Hematopoietic multipotent progenitor cell treated with erythropoietin and hydrocortisone succinate and interleukin-3 and kit ligand, for 15 days (in vitro differentiated cells): ENCODE data around the gene PDE11A.

Experiments used
- DNase-seq: peaks from one replicate; pipeline ENCODE4 v3.0.0-alpha.2; 2015; ENCODE audit warnings: low spot score

Gene PDE11A

DNA sequence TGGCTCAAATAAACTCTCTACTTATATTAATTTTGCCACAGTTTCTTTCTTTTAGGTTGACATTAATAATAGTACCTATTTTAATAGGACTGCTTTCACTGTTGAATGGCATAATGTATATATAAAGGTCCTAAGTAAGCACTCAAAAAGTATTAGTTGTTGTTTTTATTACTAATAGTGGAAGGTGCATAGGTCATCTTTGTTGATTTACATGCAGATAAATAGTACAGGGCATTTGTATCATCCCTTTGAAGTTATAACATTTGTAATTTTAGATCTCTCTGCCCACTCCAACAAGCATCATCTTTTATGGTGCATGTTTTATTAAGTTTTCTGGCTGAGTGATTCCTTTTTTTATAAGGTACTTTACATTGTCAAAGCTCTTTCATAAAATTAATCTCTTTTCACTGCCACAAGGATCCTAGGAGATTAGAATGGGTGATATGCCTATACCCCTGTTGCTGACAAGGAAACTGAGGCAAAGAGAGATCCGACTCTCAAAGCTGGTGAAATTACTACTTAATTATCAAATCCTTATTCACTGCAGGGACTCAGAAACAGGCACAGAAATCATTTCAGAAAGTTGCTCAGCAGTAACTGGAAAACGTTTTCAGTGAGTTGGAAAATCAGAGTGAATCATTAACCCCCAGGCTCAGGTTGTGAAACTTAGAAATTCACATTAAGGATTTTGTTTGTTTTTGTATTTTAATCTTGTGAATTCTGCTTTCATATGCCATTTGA is 380.4 kb downstream of the PDE11A start:
- DNase-seq, result no peak

DNA sequence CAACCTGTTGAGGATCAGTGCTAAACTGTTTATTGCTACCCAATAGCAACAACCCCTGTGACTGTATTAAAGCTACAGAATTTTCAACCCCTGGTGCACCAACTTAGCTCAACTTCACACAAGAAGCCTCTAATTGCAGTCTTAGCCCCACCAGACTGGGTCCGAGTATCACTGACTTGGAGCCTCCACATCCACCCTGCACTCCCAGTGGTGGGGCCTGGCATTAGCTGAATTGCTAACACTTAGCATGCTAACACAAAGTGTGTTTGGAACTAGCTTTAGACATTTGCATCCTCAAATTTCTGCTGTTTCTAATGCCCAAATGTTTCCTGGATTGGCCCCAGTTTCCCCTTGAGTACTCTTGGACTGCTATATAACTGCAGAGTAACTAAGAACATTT is 381.4 kb downstream of the PDE11A start:
- DNase-seq, result no peak

DNA sequence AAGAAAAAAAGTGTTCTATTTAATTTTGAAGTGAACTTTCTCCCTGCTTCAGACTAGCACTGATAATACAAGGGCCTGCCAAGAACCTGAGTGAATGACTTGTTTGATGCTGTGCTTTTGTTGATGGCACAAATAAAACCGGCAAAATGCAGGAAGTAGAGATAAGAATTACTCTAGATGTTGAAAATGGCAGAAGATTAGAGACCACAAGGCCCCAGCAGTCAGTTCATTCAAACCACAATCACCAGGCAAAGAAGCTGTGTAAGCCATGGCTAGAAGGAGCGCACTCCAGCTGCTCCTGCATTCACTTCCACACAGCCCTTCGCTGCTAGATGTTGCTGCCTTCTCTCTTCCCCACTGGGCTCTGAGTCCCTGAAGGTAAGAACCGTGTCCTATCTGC is 383.0 kb downstream of the PDE11A start:
- no peak for DNase-seq

DNA sequence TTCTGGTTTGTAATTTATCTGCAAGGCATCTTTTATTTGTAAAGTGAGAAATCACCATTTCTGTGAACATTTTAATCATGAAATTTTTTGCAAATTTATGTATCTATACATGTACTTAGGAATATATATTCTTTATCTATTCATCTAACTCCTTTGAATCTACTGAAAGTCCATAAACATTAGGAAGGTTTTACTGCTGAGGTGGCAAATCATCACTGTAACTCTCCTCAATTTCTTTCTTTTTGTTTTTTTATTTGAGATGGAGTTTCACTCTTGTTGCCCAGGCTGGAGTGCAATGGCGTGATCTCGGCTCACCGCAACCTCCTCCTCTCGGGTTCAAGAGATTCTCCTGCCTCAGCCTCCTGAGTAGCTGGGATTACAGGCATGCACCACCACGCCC is 383.7 kb downstream of the PDE11A start:
- no peak for DNase-seq

DNA sequence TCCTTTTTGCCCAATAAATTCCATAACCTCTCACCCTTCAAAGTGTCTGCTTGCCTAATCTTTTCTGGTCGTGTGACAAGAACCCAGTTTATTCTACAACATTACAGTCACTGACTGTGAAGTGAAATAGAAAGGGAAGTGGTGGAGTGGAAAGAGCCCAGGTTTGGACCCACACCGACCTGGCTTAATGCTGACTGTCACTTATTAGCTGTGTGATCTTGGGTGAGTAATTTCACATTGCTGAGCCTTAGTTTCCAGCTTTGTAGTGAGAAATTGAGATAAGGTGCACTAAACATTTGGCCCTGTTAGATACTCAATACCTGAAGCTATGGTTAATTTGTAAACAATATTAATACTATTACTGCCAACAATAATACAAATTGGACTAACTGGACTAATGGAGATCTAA is 388.9 kb downstream of the PDE11A start:
- no peak for DNase-seq

DNA sequence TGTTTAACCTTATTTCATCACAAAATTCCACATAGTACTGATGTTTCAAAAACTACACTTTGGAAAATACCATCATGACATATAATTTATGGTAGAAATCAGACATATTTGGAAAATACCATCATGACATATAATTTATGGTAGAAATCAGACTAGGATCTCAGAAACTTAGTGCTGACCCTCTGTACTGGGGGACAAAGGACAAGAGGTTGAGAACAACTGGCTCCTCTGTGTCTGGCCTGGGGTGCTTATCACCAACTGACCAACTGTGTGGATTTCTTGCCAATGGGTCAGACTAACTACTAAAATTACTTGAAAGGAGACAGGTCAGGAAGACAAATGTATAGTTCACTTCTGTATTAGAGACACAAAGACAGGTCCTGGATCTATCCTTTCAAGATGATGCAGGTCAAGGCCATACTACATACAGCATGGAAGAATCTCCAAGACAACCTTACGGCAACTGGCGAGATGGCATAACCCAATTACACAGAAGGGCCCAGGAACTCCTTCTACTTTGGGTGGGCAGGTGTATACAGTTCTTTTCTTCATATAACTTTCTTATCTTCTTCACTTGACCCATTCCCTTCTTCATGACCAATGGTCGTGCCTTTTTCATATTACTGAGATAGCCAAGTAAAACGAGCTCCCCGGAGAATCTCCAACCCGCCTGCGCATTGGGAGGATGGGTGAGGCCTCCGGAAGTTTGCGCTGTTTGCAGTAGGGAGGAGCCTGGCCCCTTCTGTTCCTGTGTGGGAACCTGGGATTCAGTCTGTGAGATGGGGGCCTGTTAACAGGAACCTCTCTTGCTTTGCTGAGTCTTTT is 389.5 kb downstream of the PDE11A start:
- no peak for DNase-seq

DNA sequence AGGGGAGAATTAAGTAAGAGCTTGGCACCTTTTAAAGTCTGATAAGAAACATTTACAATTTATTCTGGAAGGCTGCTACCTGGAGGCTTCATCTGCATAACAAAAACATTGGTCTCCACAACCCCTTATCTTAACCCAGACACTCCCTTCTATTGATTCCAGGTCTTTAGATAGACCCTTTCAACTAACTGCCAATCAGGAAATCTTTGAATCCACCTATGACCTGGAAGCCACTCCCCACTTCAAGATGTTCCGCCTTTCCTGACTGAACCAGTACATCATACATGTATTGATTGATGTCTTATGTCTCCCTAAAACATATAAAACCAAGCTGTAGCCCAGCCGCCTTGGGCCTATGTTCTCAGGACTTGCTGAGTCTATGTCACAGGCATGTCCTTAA is 390.6 kb downstream of the PDE11A start:
- DNase-seq, result no peak

DNA sequence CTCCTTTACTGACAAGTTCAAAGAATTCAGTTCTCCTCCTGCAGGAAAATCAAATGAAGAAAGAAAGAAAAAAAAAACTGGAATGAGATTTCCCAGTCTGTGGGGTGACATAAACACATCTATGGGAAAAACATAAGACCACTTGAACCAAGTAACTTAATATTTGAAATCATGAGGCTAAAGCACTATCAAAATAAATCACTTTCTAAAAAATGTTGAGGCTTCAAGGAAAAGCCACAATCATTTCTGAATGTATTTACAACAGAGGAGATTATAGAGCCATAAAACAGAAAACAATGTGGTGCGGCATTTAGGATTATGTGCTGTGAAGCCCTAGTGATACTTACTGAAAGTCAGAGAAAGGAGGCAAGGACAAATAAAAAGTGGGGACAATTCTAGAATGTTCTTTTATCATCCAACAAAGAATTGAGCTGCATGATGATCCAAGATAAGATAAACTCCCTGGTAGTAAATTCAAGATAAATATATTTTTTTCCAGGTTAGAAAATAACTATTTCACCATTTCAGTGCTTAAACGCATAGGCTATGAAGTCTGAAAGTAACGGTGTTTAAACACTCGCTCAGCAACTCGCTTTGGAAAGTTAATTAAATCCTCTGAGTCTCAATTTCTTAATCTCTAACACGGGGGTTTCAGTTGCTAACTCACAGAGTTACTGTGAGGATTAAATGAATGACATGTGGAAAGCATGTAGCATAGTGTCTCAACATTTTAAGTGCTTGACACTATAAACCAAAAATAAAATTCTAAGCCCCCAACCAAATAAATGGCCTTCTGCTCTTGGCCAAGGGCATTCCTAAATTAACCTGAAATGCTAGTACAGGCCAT is 391.5 kb downstream of the PDE11A start:
- no peak for DNase-seq

DNA sequence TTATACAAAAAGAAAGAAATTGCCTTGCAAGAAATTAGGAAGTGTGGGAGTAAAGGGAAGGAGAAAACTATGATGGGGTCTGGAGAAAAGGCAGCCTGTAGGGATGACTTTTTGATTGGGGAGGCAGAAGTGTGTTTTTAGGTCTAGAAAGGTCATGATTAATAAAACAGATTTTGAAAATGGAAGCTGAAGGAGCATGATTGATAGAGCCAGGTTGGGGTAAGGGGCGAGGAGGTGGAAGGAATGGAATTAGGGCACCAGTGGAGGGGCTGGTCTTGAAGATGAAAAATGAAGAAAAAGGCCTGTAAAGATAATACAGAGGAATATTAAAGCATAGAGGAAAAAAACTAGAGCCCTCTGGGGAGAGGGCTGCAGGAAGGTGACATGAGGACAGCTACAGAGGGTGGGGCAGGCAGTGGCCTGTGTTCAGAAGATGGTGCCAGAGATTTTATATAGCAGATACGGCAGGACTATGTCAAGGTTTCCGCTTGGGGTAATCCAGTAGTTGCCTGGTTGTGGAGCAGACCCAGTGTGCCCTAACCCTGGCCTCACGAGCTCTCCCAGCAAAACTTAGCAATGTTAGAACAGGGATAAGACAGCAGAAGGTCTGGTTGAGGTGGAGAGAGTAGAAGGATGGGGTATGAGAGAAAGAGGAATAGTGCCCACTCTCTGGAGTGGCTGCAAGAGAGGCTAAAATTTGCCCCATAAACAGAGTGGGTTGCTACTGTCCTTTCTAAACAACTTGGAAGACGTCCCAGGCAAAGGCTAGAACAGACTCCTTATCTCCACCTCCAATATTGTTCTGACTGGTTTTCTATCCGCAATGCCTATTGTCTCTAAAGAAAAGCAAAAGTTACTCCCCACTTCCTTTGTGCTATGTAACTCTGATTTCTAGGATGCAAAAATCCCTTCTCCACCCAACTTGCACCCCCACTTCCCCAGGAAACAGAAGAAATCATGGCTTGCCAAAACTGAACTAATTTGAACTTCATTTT is 392.7 kb downstream of the PDE11A start:
- no peak for DNase-seq

DNA sequence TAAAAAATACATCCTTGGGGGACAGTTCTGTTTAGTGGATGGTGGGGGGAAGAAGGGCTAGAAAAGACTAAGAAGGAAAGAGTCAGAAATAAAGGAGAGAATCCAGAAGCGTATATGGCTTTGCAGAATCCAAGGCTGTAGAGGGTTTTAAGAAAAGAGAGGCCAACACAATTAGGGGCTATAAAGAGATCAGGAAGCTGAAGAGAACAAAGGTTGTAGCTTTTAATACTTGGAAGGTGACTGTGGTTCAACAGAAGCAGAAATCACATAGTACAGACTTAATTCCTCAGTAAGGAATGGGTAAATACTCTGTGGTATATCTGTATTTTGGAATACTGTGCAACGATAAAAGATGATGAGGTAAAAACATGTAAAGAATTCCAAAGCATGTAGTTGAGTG is 393.6 kb downstream of the PDE11A start:
- no peak for DNase-seq

DNA sequence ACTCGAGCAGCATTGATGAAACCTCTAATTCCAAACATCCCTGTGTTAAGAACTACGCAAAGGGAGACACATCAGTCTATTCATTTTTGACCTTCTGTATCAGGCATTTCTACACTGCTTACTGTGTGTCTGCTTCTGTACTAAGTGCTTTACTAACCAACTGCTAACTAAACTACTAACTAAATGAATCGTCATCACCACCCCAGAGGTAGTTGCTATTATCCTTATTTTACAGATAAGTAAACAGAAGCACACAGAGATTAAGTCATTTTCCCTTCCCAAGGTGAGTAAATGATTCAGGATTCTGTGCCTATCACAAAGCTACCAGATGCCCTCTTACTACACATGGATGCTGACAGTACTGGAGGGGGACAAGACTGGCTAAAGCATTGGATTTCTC is 395.9 kb downstream of the PDE11A start:
- no peak for DNase-seq

DNA sequence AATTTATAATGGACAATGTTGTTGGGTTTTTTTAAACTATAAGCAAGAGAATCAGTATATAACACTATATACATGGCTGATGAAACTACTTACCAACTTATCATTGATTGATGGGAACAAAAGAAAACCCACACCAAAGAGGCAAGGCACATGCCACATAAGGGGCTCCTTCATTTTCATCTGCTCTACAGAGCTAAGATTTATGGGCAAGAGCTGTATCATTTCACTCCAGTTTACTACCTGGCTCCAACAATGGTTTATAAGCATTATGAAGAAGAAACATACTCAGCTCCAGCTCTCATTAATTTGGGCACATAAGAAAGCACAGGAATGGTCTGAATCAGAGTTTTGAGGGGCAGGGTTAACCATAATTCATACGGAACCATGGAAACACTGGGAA is 396.8 kb downstream of the PDE11A start:
- no peak for DNase-seq

DNA sequence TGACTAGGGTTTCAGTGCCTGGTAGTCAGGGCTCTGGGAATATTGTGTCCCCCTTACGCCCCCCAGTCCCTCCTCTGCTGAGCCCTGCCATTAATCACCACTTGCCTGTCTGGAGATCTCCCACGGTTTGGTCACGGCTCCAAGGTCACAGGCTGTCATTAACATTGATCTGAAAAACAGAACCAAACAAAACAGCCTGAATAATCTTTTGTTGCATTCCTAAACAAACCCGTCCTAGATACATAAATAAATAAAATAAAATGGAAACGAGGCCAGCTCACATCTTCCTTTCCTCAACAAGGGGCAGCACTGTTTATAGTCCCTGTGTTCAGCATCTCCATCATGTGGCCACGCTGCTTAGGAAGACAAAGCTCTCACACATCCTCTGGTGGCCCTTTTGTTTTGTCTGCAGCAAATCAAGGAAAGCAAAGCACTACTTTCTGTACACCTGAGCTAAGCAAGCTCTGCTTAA is 397.2 kb downstream of the PDE11A start:
- DNase-seq, result no peak

DNA sequence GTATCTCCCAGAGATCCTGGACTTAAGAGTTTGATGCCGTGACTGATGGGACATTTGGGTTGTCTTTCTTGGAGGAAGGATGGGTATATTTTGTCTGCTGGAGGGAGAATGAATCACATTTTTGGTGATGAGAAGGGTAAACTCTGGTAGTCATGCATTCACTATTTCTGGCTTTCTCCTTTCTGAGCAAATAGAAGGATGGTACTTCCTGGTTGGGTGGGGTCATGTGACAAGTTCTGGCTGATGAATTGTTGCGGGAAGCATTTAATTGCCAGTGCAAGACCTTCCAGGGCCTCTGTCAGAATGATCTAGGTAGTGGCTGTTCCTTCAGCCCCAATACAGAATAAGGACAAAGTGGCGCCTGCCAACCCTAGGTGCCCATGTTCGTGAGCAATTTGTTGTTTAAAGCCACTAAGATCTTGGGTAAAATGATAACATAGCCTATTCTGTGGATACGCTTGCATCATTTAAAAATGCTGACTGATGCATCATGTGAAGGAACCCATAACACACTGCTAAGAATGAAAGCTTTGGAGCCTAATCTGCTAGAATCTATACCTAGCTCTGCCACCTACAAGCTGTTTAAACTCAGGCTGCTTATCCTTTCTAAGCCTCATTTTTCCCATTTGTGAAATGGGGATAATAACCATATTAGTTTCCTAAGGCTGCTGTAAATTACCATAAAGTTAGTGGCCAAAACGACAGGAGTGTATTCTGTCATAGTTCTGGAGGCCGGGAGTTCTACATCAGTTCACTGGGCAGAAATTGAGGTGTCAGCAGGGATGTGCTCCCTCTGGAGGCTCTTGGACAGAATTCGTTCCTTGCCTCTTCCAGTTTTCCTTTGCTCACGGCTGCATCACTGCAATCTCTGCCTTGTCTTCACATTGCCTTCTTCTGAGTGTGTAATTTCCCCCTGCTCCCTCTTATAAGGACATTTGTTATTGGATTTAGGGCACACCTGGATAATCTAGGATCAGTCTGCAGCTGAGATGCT is 398.7 kb downstream of the PDE11A start:
- no peak for DNase-seq

DNA sequence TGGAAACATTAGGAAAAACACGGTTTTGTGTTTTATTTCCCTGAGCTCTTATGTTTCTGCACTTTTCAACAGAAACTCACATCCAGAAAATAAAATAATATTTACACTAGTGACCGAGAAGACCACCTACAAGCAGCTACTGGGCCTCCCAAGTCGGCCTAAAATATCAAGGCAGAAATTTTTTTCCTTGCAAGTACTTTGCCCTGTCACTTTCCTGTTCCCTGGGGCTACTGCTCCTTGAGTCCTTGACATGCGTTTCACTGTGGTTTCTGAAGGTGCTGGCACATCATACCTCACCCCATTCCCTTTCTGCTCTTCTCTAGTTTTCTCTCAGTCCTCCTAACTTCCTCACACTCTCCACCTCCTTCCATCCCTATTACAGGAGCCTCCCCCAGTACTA is 400.9 kb downstream of the PDE11A start:
- DNase-seq, result no peak

DNA sequence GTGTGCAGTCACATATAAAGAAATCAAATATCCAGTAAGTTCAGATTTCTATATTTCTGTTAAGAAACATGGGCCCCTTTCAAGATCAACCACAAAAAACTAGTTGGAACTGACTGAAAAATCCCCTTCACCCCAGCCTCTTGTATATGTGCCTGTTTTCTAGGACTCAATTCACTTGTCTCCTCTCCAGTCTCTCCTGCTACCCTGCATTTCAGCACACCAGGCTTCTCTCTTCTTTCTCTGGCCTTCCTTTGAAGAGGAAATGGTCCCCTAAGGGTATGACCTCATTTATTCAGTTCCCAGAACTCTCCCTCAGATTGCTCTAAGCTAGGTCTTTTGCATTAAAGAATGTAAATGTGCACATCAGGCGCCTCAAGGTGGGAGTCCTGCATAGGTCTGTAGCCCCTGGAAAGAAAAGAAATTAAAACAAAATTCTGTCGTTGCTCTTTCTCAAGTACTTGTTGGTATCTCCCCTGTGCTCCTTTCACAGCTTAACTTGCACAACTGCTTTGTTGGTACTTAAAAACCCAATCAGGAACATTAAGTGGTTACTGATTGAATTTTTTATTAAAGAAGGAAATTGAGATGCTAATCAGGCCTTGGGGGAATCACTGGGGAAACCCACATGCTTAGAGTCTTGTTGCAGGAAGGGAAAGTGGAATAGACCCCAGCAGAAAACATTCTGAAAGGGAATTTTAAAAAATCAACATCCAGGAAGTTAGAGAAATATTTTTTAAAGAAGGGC is 401.6 kb downstream of the PDE11A start:
- DNase-seq, result no peak

DNA sequence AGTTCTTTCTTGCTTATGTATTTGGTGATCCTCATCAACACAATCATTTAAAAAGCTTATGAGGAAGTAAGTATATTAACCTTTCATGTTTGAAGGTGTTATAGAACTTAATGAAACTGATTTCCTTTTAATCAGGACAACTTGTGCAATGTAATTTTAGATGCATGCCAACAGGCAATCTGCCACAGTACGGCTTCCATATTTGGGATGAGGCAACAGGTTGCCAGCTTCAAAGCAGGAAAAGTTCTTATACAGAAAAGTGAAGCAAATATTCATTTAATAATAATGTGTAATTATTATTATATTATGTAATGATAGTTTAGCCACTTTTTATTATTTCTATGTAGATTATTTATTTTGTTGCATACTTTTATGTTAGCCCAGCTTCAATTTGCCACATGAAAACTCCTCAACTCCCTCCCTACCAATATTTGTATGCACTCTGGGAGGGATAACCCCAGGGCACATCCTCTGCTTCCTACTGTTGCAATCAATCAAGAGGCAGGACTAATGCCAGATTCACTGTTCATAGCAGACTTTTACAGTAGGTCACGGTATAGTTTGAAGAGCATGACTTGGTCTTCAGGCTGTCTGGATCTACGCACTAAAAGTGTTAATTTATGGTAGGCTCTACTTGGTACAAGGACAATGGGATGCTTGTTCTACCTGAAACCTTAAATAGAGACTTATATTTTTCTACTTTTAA is 402.8 kb downstream of the PDE11A start:
- no peak for DNase-seq

DNA sequence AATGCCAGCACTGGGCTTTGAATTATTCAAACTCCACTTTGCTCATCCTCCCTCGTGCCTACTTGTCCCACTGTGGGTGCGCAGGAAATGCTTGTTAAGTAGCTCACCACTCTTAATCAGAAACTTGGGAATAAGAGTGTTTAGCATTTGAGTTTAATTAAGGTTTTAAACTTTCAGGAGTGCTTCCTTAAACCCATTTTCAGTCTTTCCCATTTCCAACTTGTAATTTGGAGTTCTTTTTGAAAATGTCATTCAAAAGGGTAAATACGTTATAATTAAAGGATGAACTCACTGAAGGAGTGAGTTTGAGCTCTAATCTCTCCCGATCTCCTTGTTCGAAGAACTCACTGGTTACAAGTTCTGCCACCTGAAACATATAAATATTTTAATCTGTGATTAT is 403.4 kb downstream of the PDE11A start:
- no peak for DNase-seq

DNA sequence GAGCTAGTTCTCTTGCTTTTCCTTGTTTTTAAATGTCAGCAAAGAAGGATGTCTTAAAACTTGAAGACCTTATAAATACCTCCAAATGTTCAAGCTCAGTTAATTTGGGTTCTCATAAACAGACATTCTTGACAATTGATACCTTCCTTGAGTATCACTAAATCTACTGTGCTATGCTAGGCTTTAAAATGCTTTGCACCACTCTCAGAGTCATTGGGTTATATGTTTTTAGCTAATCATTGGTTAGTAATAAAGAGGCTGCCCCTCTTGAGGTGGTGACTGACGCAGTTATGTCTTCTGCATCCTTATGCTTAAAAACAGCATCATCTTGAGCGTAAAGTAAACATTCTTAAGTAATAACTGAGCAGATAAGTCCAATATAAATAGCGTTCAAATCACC is 404.0 kb downstream of the PDE11A start:
- DNase-seq, result no peak
